Neural crest cell (in vitro differentiated cells): ENCODE data around the gene EPO. TPM values are rescaled to one million over a fixed set of nuclear protein-coding genes. Genes with fewer than 3 reads are reported as not detected.
A peak's percentile ranks its signal among the peaks of the same experiment; 100 is the strongest.
"Not testable (repeated sequence)": the region's sequence is repeated elsewhere in the genome, so short reads cannot be mapped to it uniquely, and the experiment has no call there.

Source experiments
- DNase-seq: peaks from one replicate; pipeline ENCODE4 v3.0.0; 2021; ENCODE audit warnings: low read depth, mixed read lengths, low spot score
- H3K27ac Mint-ChIP-seq: one replicate; pipeline ENCODE4 v1.8.0; 2021; ENCODE audit warnings: mild to moderate bottlenecking, mixed read lengths; ENCODE audit not compliant: unreplicated experiment
- H3K27me3 Mint-ChIP-seq: 2 replicates; pipeline ENCODE4 v1.8.0; 2021; ENCODE audit warnings: low read depth, mild to moderate bottlenecking, mixed read lengths
- H3K36me3 Mint-ChIP-seq: 2 replicates; pipeline ENCODE4 v1.8.0; 2021; ENCODE audit warnings: low read depth, mild to moderate bottlenecking, mixed read lengths
- H3K4me1 Mint-ChIP-seq: 2 replicates; pipeline ENCODE4 v1.8.0; 2021; ENCODE audit warnings: mixed read lengths
- H3K4me3 Mint-ChIP-seq: one replicate; pipeline ENCODE4 v1.8.0; 2021; ENCODE audit warnings: mild to moderate bottlenecking, mixed read lengths
- H3K9me3 Mint-ChIP-seq: 2 replicates; pipeline ENCODE4 v1.8.0; 2021; ENCODE audit warnings: mixed read lengths
- CTCF ChIP-seq: fragments of 200-600 bp; sonication (generic); conservative IDR thresholded peaks from 2 replicates; pipeline ENCODE4 v1.5.0; 2021; ENCODE audit warnings: antibody characterized with exemption, mild to moderate bottlenecking
- total RNA-seq: library from RNA; stranded (reverse); gene quantifications from 2 replicates; pipeline ENCODE4 v1.2.1, GENCODE V29; 2021

The EPO gene
- total RNA-seq, 1 donor from 2014 or later = 0.30 TPM

GRCh38 chr7:100714725-100715124 is 5.5 kb upstream of the EPO start:
- H3K36me3 Mint-ChIP-seq = peaks cover 11% of the 10 kb centered on the region
- peaks cover 28% of the 10 kb centered on the region for H3K27me3 Mint-ChIP-seq
- no peak for TF ChIP-seq CTCF
- no peak overlapping the region for H3K4me3 Mint-ChIP-seq
- no peaks in the 10 kb centered on the region for H3K4me1 Mint-ChIP-seq
- H3K27ac Mint-ChIP-seq = no peak overlapping the region
- DNase-seq = no peak
- peaks cover 9% of the 10 kb centered on the region for H3K9me3 Mint-ChIP-seq

- not testable (repeated sequence) for DNase-seq, H3K4me3 Mint-ChIP-seq, H3K4me1 Mint-ChIP-seq, H3K27ac Mint-ChIP-seq, H3K9me3 Mint-ChIP-seq
- peaks cover 48% of the 10 kb centered on the region for H3K27me3 Mint-ChIP-seq
- peaks cover 11% of the 10 kb centered on the region for H3K36me3 Mint-ChIP-seq
These were observed 3.2 kb upstream of the EPO start for GRCh38 chr7:100717073-100717472.

GRCh38 chr7:100719523-100720278 is 567 bp upstream of the EPO start:
- Mint-ChIP-seq H3K27me3 (peaks cover 71% of the 10 kb centered on the region), H3K27ac (no peak overlapping the region)

GRCh38 chr7:100720671-100721504 is 620 bp downstream of the EPO start:
- no peak overlapping the region for H3K4me3 Mint-ChIP-seq
- no peak overlapping the region for H3K27ac Mint-ChIP-seq
- no peak for TF ChIP-seq CTCF
- H3K36me3 Mint-ChIP-seq = peaks cover 8% of the 10 kb centered on the region
- peaks cover 76% of the 10 kb centered on the region for H3K27me3 Mint-ChIP-seq
- no peak for DNase-seq
- peaks cover 9% of the 10 kb centered on the region for H3K9me3 Mint-ChIP-seq
- H3K4me1 Mint-ChIP-seq = no peaks in the 10 kb centered on the region

More at GRCh38 chr7:100719523-100720278, 567 bp upstream of the EPO start:
- no peak for DNase-seq
- no peak for TF ChIP-seq CTCF
- peak overlapping the region; percentile 41 for H3K4me3 Mint-ChIP-seq
- no peaks in the 10 kb centered on the region for H3K4me1 Mint-ChIP-seq
- H3K36me3 Mint-ChIP-seq = peaks cover 8% of the 10 kb centered on the region
- H3K9me3 Mint-ChIP-seq = peaks cover 9% of the 10 kb centered on the region

- Mint-ChIP-seq H3K27me3 (peaks cover 78% of the 10 kb centered on the region), H3K4me3 (no peak overlapping the region), H3K4me1 (no peaks in the 10 kb centered on the region), H3K9me3 (peaks cover 9% of the 10 kb centered on the region), H3K27ac (no peak overlapping the region), H3K36me3 (peaks cover 8% of the 10 kb centered on the region)
- DNase-seq = no peak
- no peak for TF ChIP-seq CTCF
These were observed 1.2 kb downstream of the EPO start for GRCh38 chr7:100721505-100721812.
